ENCODE data around the gene PRKCE.

The PRKCE gene

GRCh38 chr2:45929674-45930395 is 278.4 kb downstream of the PRKCE start:
- no peak for DNase-seq (ENCODE audit: low read depth, low spot score)

- no peak for DNase-seq (ENCODE audit: low read depth, low spot score)
These were observed 278.9 kb downstream of the PRKCE start for GRCh38 chr2:45930396-45930792.

GRCh38 chr2:45932278-45932975 is 281.0 kb downstream of the PRKCE start:
- no peak for DNase-seq (ENCODE audit: low read depth, low spot score)

- DNase-seq (ENCODE audit: low read depth, low spot score) = peak; percentile 82
These were observed 284.5 kb downstream of the PRKCE start for GRCh38 chr2:45935791-45936622.

- DNase-seq (ENCODE audit: low read depth, low spot score) = no peak
These were observed 285.1 kb downstream of the PRKCE start for GRCh38 chr2:45936623-45936979.

GRCh38 chr2:45937990-45938389 is 286.5 kb downstream of the PRKCE start:
- no peak for DNase-seq (ENCODE audit: low read depth, low spot score)

GRCh38 chr2:45938649-45939511 is 287.4 kb downstream of the PRKCE start:
- DNase-seq (ENCODE audit: low read depth, low spot score) = peak; percentile 95

- DNase-seq (ENCODE audit: low read depth, low spot score) = no peak
These were observed 290.2 kb downstream of the PRKCE start for GRCh38 chr2:45941531-45942236.

- no peak for DNase-seq (ENCODE audit: low read depth, low spot score)
These were observed 290.8 kb downstream of the PRKCE start for GRCh38 chr2:45942237-45942738.

- no peak for DNase-seq (ENCODE audit: low read depth, low spot score)
These were observed 292.0 kb downstream of the PRKCE start for GRCh38 chr2:45943219-45944044.

- DNase-seq (ENCODE audit: low read depth, low spot score) = no peak
These were observed 292.6 kb downstream of the PRKCE start for GRCh38 chr2:45944074-45944473.

- DNase-seq (ENCODE audit: low read depth, low spot score) = no peak
These were observed 293.8 kb downstream of the PRKCE start for GRCh38 chr2:45945302-45945717.

- DNase-seq (ENCODE audit: low read depth, low spot score) = no peak
These were observed 294.5 kb downstream of the PRKCE start for GRCh38 chr2:45946023-45946422.

GRCh38 chr2:45950606-45951005 is 299.1 kb downstream of the PRKCE start:
- DNase-seq (ENCODE audit: low read depth, low spot score) = no peak

GRCh38 chr2:45951025-45951727 is 299.7 kb downstream of the PRKCE start:
- DNase-seq (ENCODE audit: low read depth, low spot score) = no peak

- DNase-seq (ENCODE audit: low read depth, low spot score) = no peak
These were observed 301.1 kb downstream of the PRKCE start for GRCh38 chr2:45952591-45952990.

GRCh38 chr2:45953376-45954027 is 302.0 kb downstream of the PRKCE start:
- no peak for DNase-seq (ENCODE audit: low read depth, low spot score)

GRCh38 chr2:45954233-45954850 is 302.9 kb downstream of the PRKCE start:
- DNase-seq (ENCODE audit: low read depth, low spot score) = no peak

All from smooth muscle cell of the brain vasculature (primary cell).